ENCODE data around the gene DST.

- TF ChIP-seq CTCF (IDR thresholded peaks at IDR 0.05; ENCODE audit: low read length): no peak
- TF ChIP-seq EZH2 (optimal IDR thresholded peaks at IDR 0.05; ENCODE audit: low read depth, low read length): no peak
- TF ChIP-seq EZH2phosphoT487 (IDR thresholded peaks at IDR 0.05; ENCODE audit: low read length): no peak
These were observed 9.5 kb upstream of the DST start for GRCh38 chr6:56652231-56652630.
